ENCODE data around the gene TRRAP.
"Not testable (repeated sequence)": the region's sequence is repeated elsewhere in the genome, so short reads cannot be mapped to it uniquely, and the experiment has no call there.

Gene TRRAP

DNA sequence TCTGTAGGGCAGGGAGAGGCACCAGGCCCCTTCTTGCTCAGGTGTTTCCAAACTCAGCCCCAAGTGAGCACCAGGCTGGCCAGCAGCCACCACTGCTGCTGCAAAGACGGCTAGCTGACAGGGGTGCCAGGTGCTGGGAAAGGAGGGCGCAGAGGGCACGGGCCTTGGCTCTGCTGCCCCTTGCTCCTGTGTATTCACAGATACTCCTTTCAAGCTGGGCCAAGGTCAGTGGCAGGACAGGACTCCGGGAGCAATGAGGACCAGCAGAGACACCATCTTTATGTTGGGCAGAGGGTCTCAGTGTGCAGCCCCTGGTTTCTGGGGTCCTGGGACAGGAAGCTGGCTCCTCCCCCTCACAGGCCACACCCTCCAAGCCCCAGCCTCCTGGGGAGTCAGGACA, 155.4 kb downstream of the TRRAP start:
- DNase-seq = no peak

DNA sequence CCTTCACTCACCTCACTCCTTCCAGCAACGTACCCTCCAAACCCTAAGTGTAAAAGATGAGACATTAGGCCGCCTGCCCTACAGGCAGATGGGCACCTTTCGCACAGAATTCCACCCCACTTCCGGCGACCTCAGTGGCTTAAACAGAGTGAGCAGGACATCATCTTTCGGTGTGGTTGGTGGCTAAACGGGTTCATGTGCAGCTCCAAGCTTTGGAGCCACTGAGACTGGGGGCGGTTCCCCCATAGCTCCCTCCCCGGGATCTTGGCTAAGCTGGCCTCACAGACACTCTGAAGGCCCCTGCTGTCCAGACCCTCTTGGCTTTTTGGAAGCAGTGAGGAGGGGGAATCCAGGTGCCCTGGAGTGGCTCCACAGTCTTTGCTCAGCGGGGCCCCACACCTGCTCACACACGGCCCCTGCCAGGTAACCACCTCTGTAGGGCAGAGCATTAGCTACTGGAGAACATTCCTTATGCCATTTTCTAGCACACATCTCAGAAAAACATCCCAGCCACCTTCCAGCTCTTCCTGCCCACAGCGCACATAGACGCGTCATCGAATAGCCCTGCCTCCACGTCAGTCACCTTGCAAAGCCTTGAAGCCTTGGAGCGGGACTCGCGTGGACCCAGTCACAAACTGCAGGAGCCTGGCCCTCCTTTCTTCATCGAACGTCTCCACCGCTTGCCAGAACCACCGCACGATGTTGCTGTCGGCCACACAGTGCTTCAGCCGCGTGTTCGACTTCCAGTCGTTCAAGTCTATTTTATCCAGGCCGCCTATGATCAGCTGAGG, 156.8 kb downstream of the TRRAP start:
- DNase-seq = no peak

DNA sequence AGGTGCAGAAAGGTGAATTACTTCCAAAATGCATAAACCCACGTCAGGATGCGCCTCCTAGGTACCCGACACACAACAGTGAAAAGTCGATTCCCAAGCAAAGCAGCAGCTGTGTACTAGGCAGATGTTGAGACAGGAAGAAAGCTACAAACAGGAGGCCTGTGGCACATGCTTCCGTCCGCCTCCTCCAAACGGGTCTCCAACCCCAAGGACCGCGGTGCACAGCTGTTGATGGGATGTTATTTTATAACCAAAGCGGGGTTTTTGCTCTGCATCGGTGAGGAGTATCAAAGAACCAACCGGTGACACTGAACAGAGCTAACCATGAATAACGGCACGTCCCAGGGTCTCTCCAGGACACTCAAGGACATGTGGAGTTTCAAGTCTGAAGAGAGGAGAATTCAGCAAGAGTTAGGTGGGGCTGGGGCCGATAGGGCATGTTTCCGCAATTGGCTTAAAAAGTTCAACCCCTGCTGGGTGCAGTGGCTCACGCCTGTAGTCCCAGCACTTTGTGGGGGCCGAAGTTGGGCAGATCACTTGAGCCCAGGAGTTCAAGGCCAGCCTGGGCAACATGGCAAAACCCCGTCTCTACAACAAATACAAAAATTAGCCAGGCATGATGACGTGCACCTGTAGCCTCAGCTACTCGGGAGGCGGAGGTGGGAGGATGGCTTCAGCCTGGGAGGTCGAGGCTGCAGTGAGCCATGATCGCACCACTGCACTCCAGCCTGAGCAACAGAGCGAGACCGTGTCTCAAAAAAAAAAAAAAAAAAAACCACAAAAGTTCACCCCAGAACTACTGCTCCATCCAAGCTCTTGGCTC, 157.6 kb downstream of the TRRAP start:
- no peak for DNase-seq

DNA sequence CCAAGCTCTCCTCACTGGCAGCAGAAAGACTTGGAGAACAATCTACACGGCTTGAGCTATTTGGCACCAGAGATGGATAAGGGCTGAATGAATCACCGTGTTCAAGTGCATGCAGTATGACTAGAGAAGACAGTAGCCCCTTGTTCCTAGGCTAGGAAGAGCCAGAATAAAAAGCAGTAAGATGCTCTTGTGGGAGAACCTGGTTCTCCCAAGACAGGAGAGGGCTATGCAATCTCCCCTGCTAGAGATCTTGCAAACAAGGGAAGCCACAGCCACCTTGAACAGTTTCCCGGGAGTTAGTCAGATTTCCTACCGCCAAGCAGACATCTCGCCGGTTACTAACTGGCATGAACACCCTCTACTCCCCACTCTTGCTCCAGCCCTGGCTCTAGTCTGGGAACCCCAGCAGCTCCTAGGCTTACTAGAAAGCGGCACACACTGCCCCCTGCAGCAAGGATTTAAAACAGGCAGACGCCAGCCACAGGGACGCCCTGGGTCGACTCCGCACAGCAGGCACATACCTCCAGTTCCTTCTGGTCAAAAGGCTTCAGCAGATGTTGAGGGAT, 158.3 kb downstream of the TRRAP start:
- no peak for DNase-seq

- no peak for DNase-seq
These were observed 159.1 kb downstream of the TRRAP start for GRCh38 chr7:99037327-99037940.

GRCh38 chr7:99038086-99038855, 159.9 kb downstream of the TRRAP start:
- no peak for DNase-seq

DNA sequence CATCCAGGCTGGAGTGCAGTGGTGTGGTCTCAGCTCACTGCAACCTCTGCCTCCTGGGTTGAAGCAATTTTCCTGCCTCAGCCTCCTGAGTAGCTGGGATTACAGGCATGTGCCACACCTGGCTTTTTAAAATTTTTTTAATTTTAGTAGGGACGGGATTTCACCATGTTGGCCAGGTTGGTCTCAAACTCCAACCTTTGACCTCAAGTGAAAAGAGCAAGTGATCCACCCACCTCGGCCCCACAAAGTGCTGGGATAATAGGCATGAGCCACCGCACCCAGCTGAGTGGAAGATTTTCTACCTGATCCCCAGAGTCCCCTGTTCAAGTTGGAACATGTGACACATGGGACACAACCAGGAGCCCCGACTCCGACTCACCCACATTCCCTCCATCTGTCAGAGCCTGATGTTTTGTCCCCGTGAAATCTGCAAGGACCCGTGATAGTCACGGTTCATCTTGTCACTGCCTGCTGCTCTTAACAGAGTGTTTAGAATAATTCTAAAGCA, 161.1 kb downstream of the TRRAP start:
- DNase-seq = no peak

DNA sequence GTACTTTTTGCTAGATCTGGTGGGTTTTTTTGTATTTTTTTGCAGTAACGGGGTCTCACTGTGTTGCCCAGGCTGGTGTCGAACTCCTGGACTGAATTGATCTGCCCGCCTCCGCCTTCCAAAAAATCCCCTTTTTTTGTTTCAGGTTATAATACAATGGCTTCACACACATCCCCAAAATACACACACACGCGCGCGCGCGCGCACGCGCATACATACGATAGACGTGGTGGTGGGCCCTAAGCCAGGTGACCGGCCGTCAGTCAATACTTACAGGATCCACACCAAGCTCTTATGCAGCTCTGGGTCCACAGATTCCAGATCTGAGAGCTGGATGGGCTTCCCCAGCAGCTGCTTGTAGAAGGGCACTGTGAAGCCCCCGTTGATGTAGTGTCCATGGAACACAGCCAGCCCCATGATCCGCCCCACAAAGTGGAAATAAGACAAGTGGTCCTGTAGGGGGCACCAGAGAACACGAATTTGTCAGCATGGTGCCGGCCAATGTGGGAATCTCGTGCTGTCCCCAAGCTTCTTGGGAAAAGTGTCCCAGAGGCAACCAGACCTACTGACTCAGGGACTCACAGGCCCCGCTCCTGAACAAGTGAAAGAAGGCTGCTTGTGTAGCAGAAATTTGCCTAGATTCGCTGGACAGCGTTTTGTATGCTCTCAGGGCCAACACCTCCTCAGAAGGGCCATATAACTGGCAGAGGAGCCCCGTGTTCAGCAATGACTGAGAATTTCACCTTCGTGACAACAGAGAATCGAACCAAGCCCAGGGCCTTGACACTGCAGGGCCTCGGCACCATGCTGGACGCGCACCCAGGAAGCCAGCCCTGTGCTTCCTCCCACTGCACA, 162.0 kb downstream of the TRRAP start:
- peak; percentile 51 for DNase-seq

DNA sequence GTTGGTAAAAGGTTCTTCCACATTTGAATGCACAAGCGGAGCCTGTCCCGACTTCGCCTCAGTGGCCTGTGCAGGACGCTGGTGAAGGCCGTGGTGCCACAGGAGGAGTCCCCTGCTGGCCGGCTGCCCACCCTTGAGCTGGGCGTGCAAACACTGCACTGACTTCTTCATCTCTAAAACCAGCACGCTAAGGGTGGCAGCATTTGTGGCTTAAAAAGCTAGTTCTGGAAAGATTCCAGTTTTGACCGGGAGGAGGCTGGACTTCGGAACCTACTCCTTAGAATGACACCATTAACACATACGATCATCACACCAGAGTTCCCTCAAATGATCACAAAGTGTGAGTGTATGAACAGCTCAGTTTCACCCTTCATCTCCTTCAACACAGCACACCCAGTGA, 163.2 kb downstream of the TRRAP start:
- no peak for DNase-seq

DNA sequence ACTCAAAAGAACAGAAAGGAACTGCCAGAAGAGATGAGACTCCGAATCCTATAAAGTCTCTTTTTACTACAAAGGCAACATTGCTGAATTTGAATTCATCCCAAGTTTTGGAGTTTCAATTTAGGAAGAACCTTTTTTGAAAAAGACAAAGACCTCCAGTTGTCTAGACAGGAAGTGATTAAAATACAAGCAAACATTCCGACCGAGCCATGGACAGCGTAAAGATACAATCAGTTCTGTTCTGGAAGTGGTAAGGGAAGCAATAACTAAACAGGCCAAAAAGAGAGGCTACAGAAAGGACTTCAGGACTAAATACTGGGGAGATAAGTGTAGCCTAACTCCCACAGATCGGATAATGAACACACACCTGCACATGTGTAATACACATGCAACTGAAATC, 164.6 kb downstream of the TRRAP start:
- DNase-seq = no peak

DNA sequence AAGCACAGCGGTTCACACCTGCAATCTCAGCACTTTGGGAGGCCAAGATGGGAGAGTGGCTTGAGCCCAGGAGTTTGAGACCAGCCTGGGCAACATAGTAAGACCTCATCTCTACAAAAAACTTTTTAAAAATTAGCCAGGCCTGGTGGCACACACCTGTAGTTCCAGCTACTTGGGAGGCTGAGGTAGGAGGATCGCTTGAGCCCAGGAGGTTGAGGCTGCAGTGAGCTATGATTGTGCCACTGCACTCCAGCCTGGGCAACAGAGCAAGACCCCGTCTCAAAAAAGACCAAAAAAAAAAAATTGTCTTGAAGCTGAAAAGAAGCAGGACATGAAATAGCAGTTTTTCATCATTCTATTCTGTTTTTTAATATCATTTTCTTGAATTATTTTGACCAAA, 166.5 kb downstream of the TRRAP start:
- DNase-seq = not testable (repeated sequence)

DNA sequence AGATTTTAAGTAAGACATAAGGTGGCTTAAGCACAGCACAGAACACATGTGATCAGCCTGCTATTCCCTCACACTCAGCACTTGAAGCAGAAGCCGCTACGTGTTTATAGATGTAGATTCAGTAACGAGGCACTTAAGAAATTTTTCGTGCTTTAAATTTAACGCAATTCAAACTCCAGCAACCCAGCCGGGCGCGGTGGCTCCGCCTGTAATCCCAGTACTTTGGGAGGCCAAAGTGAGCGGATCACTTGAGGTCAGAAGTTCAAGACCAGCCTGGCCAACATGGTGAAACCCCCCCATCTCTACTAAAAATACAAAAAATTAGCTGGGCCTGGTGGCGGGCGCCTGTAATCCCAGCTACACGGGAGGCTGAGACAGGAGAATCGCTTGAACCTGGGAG, 167.9 kb downstream of the TRRAP start:
- DNase-seq = not testable (repeated sequence)

DNA sequence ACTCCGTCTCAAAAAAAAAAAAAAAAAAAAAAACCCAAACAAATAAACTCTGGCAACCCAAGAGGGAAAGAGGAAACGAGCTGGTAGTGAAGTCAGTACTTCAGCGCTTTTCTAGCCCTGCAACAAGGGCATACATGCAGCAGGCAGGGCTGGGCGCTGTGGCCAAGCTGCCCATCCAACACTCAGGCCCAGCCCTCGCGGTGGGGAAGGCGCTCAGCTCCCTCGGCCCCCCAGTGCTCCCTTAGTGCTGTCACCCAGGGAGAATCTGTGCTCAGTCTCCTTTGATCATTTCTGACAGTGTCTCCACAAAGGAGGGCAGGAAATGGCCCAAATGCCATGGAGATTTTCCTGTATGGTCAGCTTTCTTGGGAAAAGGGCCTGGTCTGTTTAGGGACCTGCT, 168.4 kb downstream of the TRRAP start:
- DNase-seq = no peak

DNA sequence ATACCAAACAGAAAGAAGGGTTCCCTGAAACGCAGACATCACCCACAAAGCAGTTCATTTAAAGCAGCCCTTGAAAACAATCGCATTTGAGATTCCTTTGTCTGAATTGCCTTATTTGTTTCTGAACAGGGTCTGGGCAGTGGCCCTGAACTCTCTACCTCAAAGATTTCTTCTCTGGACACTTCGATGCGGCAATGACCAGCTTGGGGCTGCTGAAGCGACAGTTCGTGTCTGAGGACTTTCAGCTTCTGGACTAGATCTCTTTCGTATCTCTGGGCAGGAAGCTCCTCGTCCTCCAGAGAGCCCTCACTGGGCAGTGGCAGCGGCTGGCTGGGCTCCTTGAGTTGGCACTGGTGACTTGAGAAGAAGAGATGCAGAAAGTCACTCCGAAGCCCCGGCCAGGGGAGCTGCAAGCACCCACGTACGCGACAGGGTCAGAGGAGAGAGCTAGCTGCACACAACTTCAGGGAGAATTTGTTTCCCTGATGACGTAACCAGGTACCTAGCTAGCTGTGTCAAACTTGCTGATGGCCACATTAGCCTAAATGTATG, 169.3 kb downstream of the TRRAP start:
- no peak for DNase-seq

DNA sequence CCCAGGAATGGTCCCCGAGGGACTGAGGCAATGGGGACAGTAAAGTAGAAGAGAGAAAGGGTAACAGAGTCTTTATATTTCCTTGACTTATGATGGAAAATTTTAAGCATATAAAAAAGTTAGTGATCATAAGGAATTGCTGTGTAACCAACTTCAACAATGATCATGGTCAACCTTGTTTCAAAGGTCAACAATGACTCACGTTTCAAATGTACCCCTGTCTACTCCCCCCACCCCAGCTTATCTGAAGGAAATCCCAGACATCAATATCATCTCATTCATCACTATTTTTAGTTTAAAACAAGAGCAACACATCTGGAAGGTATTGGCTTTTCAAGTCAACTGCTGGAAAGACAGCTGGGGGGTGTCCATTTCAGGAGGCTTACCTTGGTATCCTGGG, 172.6 kb downstream of the TRRAP start:
- no peak for DNase-seq

DNA sequence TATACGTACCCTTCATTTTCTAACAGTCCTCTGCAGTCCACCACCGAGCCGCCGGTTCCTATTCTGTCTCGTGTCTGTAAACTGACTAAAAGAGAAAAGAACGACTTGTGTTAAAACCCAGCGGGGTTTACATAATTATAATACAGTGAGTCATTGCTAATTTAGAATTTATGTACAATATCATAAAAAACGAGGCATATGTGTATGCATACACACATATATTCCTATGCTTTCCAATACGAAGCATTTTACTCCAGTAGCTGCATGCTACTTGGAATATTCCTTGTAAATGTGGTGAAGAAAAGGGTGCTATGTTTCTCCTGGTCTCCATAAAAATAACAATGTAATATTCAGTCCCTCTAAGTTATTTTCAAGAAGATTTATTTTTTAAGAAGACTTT, 176.4 kb downstream of the TRRAP start:
- no peak for DNase-seq

DNA sequence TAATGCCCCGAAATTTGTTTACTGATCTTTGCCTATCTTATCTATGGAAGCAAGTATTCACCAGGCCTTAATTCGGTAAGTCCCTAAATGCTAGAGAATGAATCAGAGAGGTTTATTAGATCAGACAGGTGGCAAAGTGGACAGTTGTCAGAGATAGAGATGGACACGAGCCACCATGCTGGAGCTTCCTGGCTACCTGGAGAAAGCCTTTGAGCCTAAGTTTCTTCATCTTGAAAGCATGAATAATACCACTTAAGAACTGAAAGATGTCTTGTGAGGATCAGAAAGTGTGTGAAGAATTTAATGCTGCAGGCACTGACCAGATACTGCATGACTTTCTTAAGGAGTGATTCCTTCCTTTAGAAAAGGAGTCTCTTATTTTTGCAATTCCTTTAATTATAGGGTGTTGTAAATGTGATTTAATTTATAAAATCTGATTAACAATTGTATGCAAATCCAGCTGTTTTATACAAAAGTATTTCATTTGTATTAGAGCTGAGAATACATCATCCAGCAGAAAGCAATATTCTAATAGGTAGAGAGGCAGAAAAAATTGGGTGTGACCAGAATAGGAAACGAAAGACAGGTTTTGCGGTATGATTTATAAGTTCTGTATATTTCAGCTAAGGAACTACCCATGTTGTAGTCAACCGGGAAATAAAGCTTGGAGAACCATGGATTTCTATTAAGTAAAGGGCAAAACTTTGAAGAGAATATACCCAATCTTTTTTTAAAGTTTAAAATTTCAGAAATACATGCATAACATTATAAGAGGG, 182.9 kb downstream of the TRRAP start:
- DNase-seq = no peak

All from central memory CD4-positive, alpha-beta T cell (primary cell).